Measurements from ENCODE around the gene HSF5.

Gene HSF5

DNA sequence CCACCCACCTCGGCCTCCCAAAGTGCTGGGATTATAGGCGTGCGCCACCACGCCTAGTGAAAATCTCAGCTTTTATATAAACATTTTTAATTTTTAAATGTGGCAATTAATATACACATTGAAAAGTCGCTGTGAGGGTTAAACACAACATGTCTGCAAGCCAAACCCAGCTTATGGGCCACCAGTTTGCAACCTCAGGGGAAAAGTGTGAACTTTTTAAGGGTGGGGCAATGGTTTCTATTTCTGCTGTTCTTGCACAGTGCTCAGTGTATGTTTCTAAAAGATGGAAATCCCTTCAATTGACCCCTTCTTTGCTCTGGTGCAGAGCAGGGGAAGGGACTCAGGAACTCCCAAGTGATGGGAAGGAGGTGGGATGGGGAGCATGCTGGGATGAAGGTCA lies 117.9 kb downstream of the HSF5 start:
- TF ChIP-seq ESRRG (CRISPR knock-in tag; IDR thresholded peaks at IDR 0.05) = no peak
- TF ChIP-seq ZC3H10 (CRISPR knock-in tag; IDR thresholded peaks at IDR 0.05) = no peak
- TF ChIP-seq, protein P1, sequence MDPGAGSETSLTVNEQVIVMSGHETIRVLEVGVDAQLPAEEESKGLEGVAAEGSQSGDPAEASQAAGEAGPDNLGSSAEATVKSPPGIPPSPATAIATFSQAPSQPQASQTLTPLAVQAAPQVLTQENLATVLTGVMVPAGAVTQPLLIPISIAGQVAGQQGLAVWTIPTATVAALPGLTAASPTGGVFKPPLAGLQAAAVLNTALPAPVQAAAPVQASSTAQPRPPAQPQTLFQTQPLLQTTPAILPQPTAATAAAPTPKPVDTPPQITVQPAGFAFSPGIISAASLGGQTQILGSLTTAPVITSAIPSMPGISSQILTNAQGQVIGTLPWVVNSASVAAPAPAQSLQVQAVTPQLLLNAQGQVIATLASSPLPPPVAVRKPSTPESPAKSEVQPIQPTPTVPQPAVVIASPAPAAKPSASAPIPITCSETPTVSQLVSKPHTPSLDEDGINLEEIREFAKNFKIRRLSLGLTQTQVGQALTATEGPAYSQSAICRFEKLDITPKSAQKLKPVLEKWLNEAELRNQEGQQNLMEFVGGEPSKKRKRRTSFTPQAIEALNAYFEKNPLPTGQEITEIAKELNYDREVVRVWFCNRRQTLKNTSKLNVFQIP (CRISPR knock-in tag; IDR thresholded peaks at IDR 0.05; ENCODE audit: borderline replicate concordance, low read depth) = no peak
- TF ChIP-seq, protein P2, sequence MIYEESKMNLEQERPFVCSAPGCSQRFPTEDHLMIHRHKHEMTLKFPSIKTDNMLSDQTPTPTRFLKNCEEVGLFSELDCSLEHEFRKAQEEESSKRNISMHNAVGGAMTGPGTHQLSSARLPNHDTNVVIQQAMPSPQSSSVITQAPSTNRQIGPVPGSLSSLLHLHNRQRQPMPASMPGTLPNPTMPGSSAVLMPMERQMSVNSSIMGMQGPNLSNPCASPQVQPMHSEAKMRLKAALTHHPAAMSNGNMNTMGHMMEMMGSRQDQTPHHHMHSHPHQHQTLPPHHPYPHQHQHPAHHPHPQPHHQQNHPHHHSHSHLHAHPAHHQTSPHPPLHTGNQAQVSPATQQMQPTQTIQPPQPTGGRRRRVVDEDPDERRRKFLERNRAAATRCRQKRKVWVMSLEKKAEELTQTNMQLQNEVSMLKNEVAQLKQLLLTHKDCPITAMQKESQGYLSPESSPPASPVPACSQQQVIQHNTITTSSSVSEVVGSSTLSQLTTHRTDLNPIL (CRISPR knock-in tag; IDR thresholded peaks at IDR 0.05; ENCODE audit: low read depth) = no peak
- no peak for TF ChIP-seq ISL1 (CRISPR knock-in tag; IDR thresholded peaks at IDR 0.05)
- no peak for TF ChIP-seq SNAI2 (CRISPR knock-in tag; IDR thresholded peaks at IDR 0.05)
- no peak for TF ChIP-seq BACH2 (CRISPR knock-in tag; IDR thresholded peaks at IDR 0.05; ENCODE audit: borderline replicate concordance)
- no peak for TF ChIP-seq ARNTL (CRISPR knock-in tag; IDR thresholded peaks at IDR 0.05; ENCODE audit: borderline replicate concordance, low read depth)
- no peak for ATAC-seq
